NCI-H69 (cell line): ENCODE measurements around the gene ZNF724.
"Not testable (repeated sequence)": the region's sequence is repeated elsewhere in the genome, so short reads cannot be mapped to it uniquely, and the experiment has no call there.

Source experiments
- DNase-seq: peaks from one replicate; lab custom pipeline; 2025; lab: John Stamatoyannopoulos, UW

Gene ZNF724

DNA sequence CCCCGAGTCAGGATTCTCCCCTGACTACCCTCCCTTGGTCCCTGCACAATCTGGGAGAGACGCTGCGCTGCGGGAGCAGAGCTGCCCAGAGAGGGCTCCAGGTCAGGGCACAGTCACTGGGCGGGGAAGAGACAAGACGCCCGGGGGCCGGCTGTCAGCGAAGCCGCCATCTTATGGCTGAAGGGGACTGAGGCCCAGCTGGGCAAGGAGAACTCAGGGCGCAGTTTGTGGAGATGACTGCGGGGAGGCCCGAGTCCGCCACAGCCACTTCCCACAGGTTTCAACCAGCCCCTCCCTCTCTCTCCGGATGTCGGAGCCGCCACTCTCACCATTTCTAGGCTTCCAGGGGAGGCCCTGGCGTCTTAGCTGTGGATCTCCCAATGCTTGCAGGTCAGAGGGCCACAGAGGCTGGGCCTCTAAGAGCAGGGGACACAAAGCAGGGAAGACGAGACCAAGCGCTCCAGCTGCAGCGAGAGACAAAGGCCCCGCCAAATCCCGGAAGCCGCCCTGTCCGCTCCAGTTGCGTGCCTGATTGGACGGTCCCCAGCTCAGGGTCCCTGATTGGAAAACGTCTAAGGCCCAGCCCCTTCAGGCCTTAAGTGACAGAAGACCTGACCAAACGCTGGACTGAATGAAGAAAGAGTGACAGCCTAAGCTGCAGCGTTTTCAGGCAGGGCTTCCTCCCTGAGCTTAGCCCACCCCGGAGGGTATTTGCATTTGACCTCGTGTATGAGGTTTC, at the start of gene ZNF724:
TSS of gene ZNF724 (minus strand) at position 484 of the 739 bp plus-strand sequence. CDS start at position 332, 152 bp downstream.
- DNase-seq = peak; percentile 99

DNA sequence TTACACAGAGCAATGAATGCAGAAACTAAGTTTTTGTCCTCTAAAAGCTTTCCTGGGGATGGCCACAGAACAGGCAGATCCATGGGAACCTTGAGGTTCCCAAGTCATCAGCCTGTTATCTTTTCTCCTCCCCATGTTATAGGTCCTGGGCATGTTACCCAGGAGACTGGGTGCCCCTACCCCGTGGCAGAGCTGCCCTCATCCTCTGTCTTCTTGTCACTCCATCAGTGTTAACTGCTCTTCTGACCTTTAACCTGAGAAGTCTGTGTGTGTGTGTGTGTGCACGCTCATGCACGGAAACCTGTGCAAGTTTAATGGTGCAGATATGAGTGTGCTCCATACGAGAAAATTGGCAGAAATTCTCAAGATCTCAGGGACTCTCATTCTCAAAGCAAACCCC, 43.9 kb upstream of the ZNF724 start:
- no peak for DNase-seq

GRCh38 chr19:23289966-23290365, 39.8 kb upstream of the ZNF724 start:
- DNase-seq = not testable (repeated sequence)

- DNase-seq = no peak
These were observed 37.4 kb upstream of the ZNF724 start for GRCh38 chr19:23287620-23288019.

DNA sequence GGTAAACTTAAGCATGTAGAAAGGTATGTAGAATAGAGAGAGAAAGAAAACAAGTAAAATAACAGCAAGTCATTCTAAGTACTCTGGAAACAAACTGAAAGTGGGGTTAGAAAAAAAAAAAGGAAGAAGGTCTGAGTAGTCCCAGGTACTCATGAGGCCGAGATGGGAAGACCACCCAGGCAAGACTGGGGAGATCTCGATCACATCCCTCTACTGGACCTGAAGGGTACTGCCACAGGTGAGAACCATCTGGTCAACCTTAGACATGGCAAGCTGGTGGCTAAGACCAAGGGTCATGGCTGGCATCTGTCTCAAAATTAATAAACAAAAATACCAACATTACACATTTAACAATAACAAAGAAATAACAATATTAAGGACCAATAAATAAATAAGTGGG, 36.3 kb upstream of the ZNF724 start:
- peak; percentile 21 for DNase-seq

GRCh38 chr19:23285948-23286347, 35.8 kb upstream of the ZNF724 start:
- no peak for DNase-seq

GRCh38 chr19:23285326-23285725, 35.1 kb upstream of the ZNF724 start:
- DNase-seq = not testable (repeated sequence)

GRCh38 chr19:23283925-23284324, 33.7 kb upstream of the ZNF724 start:
- peak; percentile 63 for DNase-seq

- DNase-seq = no peak
These were observed 31.6 kb upstream of the ZNF724 start for GRCh38 chr19:23281663-23282276.

- not testable (repeated sequence) for DNase-seq
These were observed 27.9 kb upstream of the ZNF724 start for GRCh38 chr19:23278118-23278517.

DNA sequence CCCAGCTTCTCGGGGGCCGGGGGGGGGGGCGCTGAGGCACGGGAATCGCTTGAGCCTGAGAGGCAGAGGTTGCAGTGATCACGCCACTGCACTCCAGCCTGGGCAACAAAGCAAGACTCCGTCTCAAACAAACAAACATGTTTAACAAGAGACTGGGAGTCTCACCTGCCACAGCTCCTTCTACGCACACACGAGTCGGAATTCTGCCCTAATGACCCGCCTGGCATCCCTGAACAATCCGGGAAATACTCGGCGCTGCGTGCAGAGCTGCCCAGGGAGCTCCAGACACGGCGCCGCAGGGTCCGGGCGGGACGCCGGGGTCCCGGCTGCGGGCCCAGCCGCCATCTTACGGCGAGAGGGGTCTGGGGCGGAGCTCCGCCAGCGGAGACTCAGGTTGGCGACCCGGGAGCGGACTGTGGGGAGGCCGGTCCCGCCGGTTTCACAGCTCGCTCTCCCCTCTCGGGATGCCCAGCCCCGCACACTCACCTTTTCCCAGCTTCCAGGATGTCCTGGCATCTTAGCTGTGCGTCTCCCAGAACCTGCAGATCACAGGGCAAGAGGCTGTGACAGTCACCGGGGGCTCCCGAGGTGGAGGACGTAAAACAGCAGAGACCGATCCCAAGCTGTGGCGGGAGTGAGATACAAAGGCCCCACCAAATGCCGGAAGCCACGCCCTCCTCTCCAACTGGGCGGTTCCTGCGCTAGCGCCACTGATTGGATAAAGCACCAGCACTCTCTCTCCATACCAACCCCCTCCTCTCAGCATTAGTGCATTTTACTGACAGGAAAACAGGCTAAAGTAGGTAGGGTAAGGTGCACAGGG, 23.6 kb upstream of the ZNF724 start:
- peak; percentile 96 for DNase-seq

GRCh38 chr19:23273022-23273589, 22.9 kb upstream of the ZNF724 start:
- peak; percentile 57 for DNase-seq

GRCh38 chr19:23263870-23264590, 13.8 kb upstream of the ZNF724 start:
- DNase-seq = no peak

DNA sequence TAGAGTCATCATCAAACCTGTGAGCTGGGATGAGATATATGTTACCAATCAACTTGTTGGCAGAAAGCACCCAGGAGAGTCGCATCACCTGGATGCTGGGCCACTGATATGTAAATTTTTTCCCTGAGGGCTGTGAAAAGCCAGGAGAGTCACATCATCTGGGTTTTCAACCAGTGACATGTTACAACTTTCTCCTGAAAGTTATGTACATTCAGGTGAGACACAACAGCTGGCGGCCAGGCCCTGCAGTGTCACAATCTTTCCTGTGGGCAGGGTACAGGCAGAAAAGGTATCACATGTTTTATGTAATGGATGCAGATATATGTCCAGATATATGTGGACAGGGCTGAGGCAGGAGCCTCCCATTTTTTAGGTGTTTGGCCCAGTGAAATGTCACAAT, 13.2 kb upstream of the ZNF724 start:
- DNase-seq = no peak

GRCh38 chr19:23262920-23263319, 12.7 kb upstream of the ZNF724 start:
- DNase-seq = no peak

DNA sequence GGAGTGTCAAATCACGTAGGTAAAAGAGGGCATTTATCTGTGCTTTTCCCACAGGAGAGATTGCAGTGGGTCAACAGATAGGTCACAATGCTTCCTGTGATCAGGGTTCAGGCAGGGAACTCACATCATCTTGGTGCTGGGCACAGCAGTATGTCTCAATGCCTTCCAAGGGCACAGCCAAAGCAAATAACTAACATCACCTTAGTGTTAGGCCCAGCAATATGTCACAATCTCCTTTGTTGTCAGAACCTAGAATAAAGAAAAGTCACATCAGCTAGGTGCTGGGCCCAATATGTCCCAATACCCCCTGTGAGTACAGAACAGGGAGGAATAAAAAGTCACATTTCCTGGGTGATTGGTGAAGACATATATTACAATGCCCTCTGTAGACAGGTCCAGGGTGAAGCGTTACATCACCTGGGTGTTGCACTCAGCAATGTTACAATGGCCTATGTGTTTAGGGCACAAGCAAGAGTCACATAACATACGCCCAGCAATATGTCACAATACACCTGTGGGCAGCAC, 11.4 kb upstream of the ZNF724 start:
- no peak for DNase-seq

DNA sequence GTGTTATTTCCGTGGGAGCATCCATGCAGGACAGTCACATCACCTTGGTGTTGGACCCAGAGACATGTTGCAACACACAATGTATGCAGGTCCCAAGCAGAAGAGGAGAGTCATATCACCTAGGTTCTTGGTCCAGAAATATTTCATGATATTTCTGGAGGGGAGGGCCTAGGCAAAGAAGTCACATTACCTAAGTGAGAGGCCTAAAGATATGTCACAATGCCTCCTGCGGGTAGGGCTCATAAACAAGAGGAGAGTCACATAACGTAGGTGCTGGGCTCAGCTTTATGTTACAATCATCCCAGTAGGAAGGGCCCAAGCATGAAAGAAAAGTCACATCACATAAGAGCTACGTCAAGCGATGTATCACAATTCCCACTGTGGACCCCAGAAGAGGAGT, 10.8 kb upstream of the ZNF724 start:
- no peak for DNase-seq

DNA sequence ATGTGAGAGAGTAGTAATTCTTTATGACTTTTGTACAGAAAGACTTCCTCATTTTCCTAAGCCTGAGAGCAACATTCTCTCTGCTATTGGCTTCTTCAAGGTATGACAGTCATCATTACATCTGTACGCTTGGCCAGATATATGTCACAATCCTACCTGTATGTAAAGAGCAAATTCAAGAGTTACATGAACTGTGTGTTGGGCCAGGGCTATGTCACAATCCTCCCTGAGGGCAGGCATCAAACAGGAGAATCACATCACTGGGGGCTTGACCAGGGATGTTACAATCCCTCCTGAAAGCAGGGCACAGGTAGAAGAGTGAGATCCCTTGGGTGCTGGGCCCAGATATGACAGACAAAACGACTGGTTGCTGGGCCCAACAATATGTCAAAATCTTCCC, 9.8 kb upstream of the ZNF724 start:
- DNase-seq = no peak

DNA sequence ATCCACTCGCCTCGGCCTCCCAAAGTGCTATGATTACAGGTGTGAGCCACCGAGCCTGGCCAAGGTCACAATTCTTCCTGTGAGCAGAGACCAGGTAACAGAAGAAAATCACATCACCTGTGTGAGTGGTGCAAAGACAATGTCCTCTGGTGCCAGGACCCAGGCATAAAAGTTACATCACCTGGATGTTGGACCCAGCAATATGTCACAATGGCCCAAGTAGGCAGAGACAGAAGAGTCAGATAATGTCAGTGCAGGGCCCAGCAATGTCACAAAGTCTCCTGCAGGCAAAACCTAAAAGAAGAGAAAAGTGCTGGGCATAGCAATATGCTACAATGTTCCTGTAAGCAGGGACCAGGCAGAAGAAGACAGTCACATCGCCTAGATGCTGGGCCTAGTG, 5.5 kb upstream of the ZNF724 start:
- no peak for DNase-seq

DNA sequence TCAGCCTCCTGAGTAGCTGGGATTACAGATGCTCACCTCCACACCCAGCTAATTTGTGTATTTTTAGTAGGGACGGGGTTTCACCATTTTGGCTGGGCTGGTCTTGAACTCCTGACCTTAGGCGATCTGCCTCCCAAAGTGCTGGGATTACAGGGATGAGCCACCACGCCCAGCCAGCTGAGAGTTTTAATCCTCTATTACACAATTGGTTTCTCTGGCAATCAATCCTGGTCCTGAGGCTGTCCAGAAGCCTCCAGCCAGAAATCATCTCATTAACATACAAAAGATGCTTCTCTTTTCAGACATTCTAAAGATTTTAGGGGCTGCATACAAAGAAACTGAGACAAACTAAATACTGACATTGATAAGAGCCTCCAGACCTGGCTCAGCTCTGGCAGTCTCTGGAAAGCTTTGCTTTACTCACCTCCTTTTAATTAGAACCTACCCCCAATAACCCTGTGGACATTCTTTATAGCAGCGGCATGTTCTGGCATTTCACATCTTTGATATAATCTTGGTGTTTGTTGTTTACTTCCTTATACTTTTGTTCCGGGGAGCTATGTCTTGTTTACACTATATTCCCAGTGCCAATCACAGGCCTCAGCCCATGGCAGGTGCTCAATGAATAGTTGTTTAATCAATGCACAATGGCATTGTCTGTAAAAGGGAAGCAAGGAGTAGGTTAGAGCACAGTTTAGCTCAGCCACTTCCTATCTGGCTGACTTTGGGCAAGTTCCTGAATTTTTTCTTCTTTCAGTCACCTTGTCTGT, 4.1 kb upstream of the ZNF724 start:
- DNase-seq = peak; percentile 21

DNA sequence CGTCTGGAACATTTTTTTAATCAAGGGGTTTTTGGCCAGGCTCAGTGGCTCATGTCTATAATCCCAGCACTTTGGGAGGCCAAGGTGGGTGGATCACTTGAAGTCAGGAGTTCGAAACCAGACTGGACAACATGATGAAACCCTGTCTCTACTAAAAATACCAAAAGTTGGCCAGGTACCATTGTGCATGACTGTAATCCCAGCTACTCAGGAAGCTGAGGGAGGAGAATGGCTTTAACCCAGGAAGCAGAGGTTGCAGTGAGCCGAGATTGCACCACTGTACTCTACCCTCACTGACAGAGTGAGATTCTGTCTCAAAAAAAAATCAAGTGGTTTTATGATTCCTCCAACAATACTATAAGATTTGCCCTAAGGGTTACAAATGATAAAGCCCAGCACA, 3.1 kb upstream of the ZNF724 start:
- DNase-seq = not testable (repeated sequence)
